Measurements from ENCODE around the gene INHBB.
"Not testable (repeated sequence)": the region's sequence is repeated elsewhere in the genome, so short reads cannot be mapped to it uniquely, and the experiment has no call there.

- not testable (repeated sequence) for TF ChIP-seq CTCF (IDR thresholded peaks at IDR 0.05; ENCODE audit: insufficient read depth, low read length, poor library complexity, severe bottlenecking); EZH2phosphoT487 (conservative IDR thresholded peaks at IDR 0.05; ENCODE audit: low read length)
These were observed 24.9 kb upstream of the INHBB start for GRCh38 chr2:120320887-120321556.

All from SU-DHL-6 (cell line).